GM18907 (cell line): ENCODE results near the gene STAB1.

ENCODE experiments used
- ATAC-seq: cut with Tn5 transposase; IDR thresholded peaks from one replicate; pipeline ENCODE4 v1.9.1; 2021; ENCODE audit warnings: mild to moderate bottlenecking, moderate library complexity; ENCODE audit not compliant: unreplicated experiment

STAB1 gene

GRCh38 chr3:52533623-52534280 is 38.6 kb downstream of the STAB1 start, which contains the start of gene NT5DC2:
Gene NT5DC2, minus strand, starts transcription at chr3:52533857. Its CDS starts 120 bp downstream, at chr3:52533737.
- no peak for ATAC-seq

GRCh38 chr3:52534281-52535183 is 39.4 kb downstream of the STAB1 start:
- ATAC-seq = no peak

- ATAC-seq = no peak
Observed at GRCh38 chr3:52535411-52536111, 40.4 kb downstream of the STAB1 start.

GRCh38 chr3:52536112-52536368 is 40.9 kb downstream of the STAB1 start:
- ATAC-seq = no peak

GRCh38 chr3:52536369-52537164 is 41.4 kb downstream of the STAB1 start, which contains the start of gene UQCC5:
Gene UQCC5, plus strand, starts transcription at chr3:52536605. Its CDS starts 151 bp downstream, at chr3:52536756.
- peak; percentile 82 for ATAC-seq

GRCh38 chr3:52537165-52537620 is 42.1 kb downstream of the STAB1 start:
- ATAC-seq = no peak

- ATAC-seq = no peak
Observed at GRCh38 chr3:52537726-52538421, 42.7 kb downstream of the STAB1 start.

- ATAC-seq = no peak
Observed at GRCh38 chr3:52539010-52539653, 44.0 kb downstream of the STAB1 start.

GRCh38 chr3:52541050-52541449 is 45.9 kb downstream of the STAB1 start:
- ATAC-seq = no peak

GRCh38 chr3:52544937-52545336 is 49.8 kb downstream of the STAB1 start:
- ATAC-seq = no peak

- no peak for ATAC-seq
Observed at GRCh38 chr3:52546111-52546901, 51.2 kb downstream of the STAB1 start.

GRCh38 chr3:52547143-52547542 is 52.0 kb downstream of the STAB1 start:
- ATAC-seq = no peak

GRCh38 chr3:52551118-52551517 is 56.0 kb downstream of the STAB1 start:
- ATAC-seq = no peak

GRCh38 chr3:52552089-52552488 is 57.0 kb downstream of the STAB1 start:
- no peak for ATAC-seq

- no peak for ATAC-seq
Observed at GRCh38 chr3:52554026-52554755, 59.1 kb downstream of the STAB1 start.

- ATAC-seq = no peak
Observed at GRCh38 chr3:52555056-52555455, 59.9 kb downstream of the STAB1 start.

- ATAC-seq = no peak
Observed at GRCh38 chr3:52557011-52557960, 62.1 kb downstream of the STAB1 start.
